IPS-NIHi7 (cell line): ENCODE measurements around the gene BAIAP2.

Experiments used
- DNase-seq: peaks from one replicate; pipeline ENCODE4 v3.0.0; 2012; ENCODE audit warnings: mixed read lengths; ENCODE audit errors: extremely low spot score

The BAIAP2 gene

DNA sequence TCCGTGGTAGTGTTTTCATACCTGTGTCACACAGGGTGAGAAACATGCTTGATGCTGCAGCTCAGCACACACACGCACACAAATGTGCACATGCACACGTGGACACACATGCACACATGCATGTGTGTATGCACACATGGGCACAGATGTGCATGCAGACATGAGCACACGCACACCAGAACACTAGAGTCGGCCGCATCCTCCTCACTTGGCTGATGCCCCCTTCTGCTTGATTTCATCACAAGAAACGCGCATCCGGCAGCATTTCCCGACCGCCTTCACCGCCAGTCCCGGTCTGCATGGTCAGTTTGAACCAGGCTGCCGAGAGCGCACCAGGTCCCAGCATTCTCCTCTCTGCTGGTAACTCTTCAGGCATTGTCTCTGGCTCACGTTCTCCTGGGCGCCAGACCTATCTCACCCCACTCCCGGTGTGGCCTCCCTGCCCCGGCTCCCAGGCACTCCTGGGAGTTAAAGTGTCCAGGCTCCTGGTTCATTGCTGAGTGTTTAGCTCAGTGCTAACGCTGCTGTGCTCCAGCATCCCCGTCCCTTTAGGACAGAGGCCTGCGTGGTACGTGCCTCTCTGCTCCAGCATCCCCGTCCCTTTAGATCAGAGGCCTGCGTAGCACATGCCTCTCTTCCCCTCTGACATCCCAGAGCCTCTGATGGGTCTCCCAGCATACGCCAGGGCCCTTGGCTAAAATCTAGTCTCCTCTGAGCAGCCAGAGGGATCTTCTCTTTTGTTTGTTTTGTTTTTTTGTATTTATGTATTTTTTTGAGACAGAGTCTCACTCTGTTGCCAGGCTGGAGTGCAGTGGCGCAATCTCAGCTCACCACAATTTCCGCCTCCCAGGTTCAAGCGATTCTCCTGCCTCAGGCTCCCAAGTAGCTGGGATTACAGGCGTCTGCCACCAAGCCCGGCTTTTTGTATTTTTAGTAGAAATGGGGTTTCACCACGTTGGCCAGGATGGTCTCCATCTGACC lies 16.0 kb downstream of the BAIAP2 start:
- DNase-seq = no peak

DNA sequence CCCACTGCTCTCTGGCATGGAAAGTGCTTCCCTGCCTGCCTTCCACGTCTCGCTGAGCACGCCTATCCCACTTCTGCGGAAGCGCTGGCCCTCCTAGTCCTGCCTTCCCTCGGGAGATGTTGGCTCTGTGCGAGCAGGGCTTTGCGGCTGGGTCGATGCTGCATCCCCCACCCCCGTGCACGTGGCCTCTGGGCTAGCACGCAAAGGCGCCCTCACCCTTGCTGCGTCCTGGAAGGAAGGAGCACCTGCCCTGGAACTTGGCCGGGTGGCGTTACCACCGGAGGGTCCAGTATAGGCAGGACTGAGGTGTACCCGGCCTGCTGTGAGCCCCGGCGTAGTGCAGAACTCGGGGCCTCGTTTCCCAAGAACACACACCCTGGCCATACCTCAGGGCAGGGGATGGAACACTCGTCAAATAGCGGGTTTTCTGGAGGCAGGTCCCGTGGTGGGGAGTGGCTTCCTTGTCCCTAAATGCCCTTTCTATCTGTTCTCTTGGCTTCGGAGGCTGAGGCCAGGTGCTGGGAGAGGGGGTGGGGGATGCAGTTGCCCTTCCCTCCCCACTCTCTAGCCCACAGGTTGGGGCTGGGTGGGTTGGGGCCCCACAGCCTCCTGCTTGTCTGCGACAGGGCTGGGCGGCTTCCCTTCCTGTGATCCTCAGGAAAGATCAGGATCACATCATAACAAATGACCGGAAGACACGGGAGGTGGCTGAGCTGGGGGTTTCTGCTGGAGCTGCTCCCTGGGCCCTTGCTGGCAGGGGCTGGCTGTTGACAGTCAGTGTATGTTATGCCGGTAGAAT lies 17.4 kb downstream of the BAIAP2 start:
- DNase-seq = no peak

- DNase-seq = no peak
Observed at GRCh38 chr17:81053041-81053970, 18.4 kb downstream of the BAIAP2 start.

DNA sequence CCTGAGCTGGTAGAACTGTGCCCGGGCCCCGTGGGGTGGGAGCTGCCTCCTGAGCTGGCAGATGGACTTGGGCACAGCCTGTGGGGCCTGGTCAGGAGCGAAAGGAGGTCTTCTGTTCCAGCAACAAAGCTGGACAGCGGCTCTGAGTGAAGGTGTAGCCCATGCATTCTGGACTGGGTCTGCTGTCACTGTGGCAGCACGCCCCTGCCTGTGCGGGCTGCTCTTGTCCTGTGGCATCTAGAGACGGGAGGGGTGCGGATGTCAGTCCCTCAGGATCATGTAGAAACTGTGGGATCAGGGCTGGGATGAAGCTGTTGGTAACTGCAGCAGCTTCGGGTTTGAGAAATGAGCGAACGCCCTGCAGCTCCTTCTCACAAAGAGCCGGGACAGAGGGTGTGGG lies 19.4 kb downstream of the BAIAP2 start:
- no peak for DNase-seq

DNA sequence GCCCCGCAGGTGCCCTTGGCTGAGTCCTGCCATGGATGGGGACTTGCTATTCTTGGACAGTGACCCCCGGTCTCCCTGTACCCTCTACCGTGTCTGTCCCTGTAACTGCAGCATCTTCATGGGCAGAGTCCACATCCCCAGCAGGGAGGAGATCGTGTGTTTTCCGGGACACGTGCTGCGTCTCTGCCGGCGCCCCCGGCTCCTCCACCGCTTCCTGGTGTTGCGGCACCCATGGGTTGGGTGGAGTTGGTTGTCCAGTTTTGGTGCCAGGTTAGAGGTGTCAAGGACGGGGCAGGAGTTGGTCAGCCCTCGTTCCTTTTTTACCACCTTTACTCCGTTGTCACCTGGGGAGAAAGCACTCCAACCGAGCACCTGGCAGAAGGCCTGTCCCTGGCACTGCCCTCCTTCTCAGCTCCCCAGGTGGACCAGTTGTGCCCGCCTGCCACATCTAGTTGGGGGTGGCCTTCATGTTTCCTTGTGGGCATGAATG lies 20.0 kb downstream of the BAIAP2 start:
- DNase-seq = no peak

GRCh38 chr17:81056312-81056711 lies 21.4 kb downstream of the BAIAP2 start:
- DNase-seq = no peak

DNA sequence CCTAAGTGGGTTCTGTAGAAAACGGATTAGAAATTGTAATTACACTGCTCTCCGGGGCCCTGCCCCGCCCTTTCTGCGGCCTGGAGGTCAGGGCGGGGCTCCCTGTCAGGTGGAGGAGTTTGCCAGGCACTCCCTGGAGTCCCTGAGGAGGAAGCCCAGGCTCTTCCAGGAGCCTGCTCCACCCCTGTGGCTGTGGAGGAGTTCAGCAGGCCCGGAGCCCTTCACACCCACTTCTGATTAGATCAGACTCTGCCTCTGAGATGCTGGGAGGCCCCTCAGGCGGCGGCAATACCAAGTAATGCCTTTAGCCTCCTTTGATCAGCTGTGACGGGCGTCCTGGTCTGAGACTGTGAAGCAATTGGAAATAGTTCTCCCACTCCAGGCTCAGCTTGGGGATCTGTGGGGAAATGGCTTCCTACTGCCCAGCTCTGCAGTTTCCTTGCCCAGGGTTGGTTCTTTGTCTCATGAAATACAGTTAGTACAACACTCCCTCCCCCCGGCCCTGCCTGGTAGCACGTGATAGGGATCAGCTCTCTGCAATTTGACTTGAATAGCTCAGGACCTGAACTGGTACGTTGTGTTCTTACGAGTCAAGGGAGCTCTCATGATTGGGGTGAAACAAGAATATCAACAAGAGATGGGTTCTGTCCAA lies 22.3 kb downstream of the BAIAP2 start:
- DNase-seq = peak; percentile 81

DNA sequence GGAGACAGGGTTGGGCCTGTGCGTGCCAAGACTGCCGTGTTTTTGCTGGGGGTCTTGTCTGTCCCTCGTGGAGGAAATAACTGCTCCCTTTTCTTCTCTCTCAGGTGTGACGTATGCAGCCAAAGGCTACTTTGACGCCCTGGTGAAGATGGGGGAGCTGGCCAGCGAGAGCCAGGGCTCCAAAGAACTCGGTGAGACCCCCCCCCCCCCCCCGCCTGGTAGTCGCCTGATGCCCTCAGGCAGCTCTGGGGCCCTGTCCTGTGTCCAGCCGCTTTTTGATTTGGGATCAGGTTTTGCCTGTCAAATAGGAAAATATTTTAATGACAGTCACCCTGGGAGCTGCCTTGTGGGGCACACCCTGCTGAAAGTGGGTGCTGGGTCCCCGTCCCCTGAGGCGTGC lies 22.8 kb downstream of the BAIAP2 start:
- no peak for DNase-seq

- no peak for DNase-seq
Observed at GRCh38 chr17:81058263-81058871, 23.4 kb downstream of the BAIAP2 start.

GRCh38 chr17:81059026-81059425 lies 24.1 kb downstream of the BAIAP2 start:
- no peak for DNase-seq

- DNase-seq = no peak
Observed at GRCh38 chr17:81060416-81060815, 25.5 kb downstream of the BAIAP2 start.

DNA sequence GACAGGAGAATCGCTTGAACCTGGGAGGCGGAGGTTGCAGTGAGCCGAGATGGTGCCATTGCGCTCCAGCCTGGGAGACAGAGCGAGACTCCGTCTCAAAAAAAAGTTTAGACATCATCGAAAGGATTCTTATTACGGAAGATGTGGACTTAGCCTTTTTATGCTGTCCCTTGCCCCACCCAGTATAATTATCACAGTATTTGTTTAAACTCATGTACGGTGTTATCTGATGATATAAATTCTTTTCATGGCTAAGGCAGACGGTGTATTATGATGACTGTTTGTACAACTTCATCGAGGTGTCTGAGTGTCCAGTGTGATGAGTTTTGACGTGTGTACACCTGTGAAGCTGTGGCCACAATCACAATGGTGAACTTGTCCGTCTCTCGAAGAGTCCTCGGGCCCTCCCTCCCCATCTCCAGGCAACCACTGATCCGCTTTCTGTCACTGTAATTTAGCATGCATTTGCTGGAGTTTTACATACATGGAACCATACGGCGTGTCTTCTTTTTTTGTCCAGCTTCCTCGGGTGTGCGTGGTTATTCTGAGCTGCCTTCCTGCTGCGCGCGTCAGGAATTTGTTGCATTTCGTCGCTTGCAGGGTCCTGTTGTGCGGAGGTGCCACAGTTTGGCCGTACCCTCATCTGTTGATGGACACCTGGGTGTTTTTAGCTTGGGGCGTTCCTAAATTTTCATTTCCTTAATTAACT lies 26.2 kb downstream of the BAIAP2 start:
- no peak for DNase-seq

DNA sequence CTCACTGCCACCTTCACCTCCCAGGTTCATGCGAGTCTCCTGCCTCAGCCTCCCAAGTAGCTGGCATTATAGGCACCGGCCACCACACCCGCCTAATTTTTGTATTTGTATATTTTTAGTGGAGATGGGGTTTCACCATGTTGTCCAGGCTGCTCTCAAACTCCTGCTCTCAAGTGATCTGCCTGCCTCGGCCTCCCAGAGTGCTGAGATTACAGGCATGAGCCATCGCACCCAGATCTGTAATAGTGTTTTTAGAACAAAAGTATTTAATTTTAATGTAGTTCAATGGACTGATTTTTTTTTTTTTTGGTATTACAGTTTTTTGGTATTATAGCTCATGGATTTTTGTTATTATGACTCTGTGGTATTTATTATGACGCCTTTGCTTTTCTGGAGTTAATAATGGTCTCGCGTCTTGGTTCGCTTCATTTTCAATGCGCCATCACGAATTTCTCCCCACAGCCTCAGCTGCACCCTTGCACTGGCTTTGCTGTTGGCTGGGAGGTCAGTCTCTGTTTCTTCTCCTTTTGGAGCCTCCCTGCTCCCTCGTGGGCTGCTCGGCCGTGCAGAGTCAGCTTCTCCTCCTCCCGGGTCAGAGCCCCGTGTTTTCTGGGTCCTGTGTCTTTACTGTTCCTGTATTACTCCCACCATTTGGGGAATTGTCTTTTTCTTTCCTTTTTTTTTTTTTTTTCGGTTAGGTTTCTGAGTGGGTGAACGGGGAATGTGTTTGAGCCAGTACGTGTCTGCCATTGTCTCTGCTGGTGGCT lies 27.2 kb downstream of the BAIAP2 start:
- DNase-seq = no peak

GRCh38 chr17:81063106-81064093 lies 28.4 kb downstream of the BAIAP2 start:
- no peak for DNase-seq

- no peak for DNase-seq
Observed at GRCh38 chr17:81064678-81065475, 29.9 kb downstream of the BAIAP2 start.

DNA sequence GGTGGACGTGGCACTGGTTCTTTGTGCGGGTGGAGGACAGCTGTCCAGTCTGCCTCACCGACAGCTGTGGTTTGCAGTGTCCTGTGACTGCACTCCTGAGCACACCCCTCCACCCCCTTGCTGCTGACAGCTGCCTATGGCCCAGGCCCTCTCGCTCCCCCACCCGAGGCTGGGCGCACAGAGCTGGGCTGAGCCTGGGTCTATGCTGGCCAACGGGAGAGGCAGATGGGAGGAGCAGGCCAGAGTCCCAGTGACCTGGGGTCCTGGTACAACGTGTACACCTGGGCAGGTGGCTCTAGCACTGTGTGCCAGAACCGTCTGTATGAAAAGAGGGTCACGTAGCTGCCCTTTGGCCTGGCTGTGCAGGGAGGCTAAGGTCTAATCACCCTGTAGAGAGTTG lies 30.5 kb downstream of the BAIAP2 start:
- DNase-seq = no peak

GRCh38 chr17:81066072-81066471 lies 31.1 kb downstream of the BAIAP2 start:
- no peak for DNase-seq
